Breast epithelium (tissue), 4 donors: ENCODE data around the gene PIP4K2B. TPM values are rescaled to one million over a fixed set of nuclear protein-coding genes. Genes with fewer than 3 reads are reported as not detected.
"Not testable (repeated sequence)": the region's sequence is repeated elsewhere in the genome, so short reads cannot be mapped to it uniquely, and the experiment has no call there.

Experiments used
- DNase-seq, 2 donors: peaks; one replicate each; pipeline ENCODE4 v3.0.0-alpha.2; 2019; ENCODE audit warnings: low spot score in 2 of 2
- H3K27ac ChIP-seq, 2 donors: fragments of 200-600 bp; sonication (generic) in 1 of 2; one replicate each; pipeline ENCODE4 v1.5.1; 2016 to 2019; ENCODE audit warnings: mild to moderate bottlenecking in 1 of 2
- H3K27me3 ChIP-seq, 2 donors: fragments of 200-600 bp; sonication (generic) in 1 of 2; one replicate each; pipeline versions ENCODE4 v1.5.1 to v1.6.0; 2017 to 2019; ENCODE audit warnings: control low read depth in 1 of 2, mild to moderate bottlenecking in 1 of 2
- H3K36me3 ChIP-seq: fragments of 200-600 bp; one replicate; pipeline ENCODE4 v1.5.1; 2019
- H3K4me1 ChIP-seq, 2 donors: fragments of 200-600 bp; sonication (generic); one replicate each; pipeline ENCODE4 v1.5.1; 2016 to 2019; ENCODE audit warnings: control low read depth in 1 of 2
- H3K4me3 ChIP-seq, 3 donors: fragments of 200-600 bp; sonication (generic); 1 replicate in 2 of 3; 2 replicates in 1 of 3; pipeline ENCODE4 v1.5.1; 2016 to 2019; ENCODE audit warnings: mild to moderate bottlenecking in 3 of 3, moderate library complexity in 2 of 3
- H3K9me3 ChIP-seq, 2 donors: fragments of 200-600 bp; sonication (generic) in 1 of 2; one replicate each; pipeline ENCODE4 v1.5.1; 2016 to 2019; ENCODE audit warnings: control low read depth in 1 of 2
- POLR2A ChIP-seq: fragments of 450-650 bp; IDR thresholded peaks from one replicate; pipeline ENCODE4 v1.6.1; 2016; ENCODE audit warnings: antibody characterized with exemption, mild to moderate bottlenecking, moderate library complexity
- POLR2AphosphoS5 ChIP-seq, 3 donors: sonication (generic); formaldehyde crosslinking; IDR thresholded peaks; one replicate each; pipeline ENCODE4 v1.6.1; 2017; ENCODE audit warnings: antibody characterized with exemption in 3 of 3
- intact Hi-C: fragments of 100-400 bp; cut with DNase I; formaldehyde crosslinking; loops from one replicate; pipeline ENCODE4 v1.15.1; 2023; ENCODE audit warnings: low total_unique reads
- total RNA-seq, 3 donors: library from RNA; depleted of rRNA; stranded (reverse); fragments of >200 nt; gene quantifications; one replicate each; pipeline ENCODE4 v1.1.0, GENCODE V29; 2016
- TF ChIP-seq, protein P1 (sequence below), 3 donors: fragments of 450-650 bp; IDR thresholded peaks; one replicate each; pipeline ENCODE4 v1.5.1; 2016 to 2017; ENCODE audit warnings: antibody characterized with exemption in 3 of 3, mild to moderate bottlenecking in 3 of 3, moderate library complexity in 3 of 3

PIP4K2B gene
- total RNA-seq, 3 donors from 2014 or later, result 43.0 to 52.8 (median 43.6) TPM

DNA sequence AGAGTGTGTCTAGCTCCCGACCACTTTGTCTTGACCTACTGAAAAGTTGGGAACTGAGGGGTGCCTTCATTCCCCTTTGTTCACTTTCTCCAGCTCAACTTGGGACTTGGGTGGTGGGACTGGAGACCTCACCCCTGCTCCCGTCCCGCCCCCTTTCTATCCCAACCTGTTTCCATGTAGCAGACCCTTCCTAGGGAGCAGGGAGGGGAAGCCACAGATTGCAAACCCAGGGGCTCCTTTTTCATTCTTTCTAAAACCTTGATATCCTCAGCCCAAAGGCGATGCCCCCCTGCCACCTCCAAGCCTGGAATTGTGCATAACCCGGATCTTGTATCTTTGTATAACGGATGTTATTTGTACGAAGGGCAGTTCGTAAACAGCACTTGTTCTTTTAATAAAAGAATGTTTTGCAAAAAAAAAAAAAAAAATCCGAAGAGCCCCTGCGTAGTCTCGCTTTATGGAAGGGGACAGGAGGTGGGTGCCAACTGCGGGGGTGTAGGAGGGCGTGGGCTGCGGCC, 69.9 kb downstream of the PIP4K2B start:
- Histone ChIP-seq H3K36me3 (peaks cover 3% of the 10 kb centered on the region), H3K27me3 (no peaks in the 10 kb centered on the region), H3K4me1 (peaks cover 2 to 24% of the 10 kb centered on the region in 2 donors), H3K27ac (peak overlapping the region; percentile 80 to 88), H3K9me3 (no peaks in the 10 kb centered on the region), H3K4me3 (peak overlapping the region; percentile 73 to 76 (median 75))
- intact Hi-C loops, result no loop called here
- TF ChIP-seq POLR2AphosphoS5 (IDR thresholded peaks at IDR 0.05) (no peak), POLR2A (no peak)
- TF ChIP-seq, protein P1, sequence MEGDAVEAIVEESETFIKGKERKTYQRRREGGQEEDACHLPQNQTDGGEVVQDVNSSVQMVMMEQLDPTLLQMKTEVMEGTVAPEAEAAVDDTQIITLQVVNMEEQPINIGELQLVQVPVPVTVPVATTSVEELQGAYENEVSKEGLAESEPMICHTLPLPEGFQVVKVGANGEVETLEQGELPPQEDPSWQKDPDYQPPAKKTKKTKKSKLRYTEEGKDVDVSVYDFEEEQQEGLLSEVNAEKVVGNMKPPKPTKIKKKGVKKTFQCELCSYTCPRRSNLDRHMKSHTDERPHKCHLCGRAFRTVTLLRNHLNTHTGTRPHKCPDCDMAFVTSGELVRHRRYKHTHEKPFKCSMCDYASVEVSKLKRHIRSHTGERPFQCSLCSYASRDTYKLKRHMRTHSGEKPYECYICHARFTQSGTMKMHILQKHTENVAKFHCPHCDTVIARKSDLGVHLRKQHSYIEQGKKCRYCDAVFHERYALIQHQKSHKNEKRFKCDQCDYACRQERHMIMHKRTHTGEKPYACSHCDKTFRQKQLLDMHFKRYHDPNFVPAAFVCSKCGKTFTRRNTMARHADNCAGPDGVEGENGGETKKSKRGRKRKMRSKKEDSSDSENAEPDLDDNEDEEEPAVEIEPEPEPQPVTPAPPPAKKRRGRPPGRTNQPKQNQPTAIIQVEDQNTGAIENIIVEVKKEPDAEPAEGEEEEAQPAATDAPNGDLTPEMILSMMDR (IDR thresholded peaks at IDR 0.05), result no peak
- DNase-seq, result no peak

DNA sequence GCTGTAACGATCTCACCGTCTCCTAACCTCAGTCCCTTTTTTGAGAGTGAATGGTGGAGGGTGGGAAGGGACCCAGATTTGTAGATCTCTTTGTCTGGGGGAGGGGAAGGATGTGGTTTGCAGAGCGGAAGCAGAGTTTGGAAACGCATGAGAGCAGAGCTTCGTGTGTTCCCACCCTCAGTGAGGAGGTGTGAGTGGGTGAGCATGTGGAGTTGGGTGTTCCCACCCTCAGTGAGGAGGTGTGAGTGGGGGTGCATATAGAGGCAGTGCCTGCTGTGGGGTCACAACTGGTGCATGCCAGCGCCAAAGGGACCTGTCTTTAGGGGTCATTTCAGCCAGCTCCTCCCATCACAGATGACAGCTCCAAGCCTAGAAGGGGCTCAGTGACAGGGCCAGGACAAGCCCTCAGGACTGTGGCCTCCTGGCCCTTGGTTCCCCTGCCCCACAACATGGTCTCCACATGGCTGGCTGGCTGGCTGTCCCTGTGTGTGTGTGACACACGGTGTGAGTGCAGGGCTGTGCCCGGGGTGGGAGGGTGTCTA, 71.0 kb downstream of the PIP4K2B start:
- H3K4me3 ChIP-seq, result no peak overlapping the region
- H3K27me3 ChIP-seq, result no peaks in the 10 kb centered on the region
- peaks cover 3% of the 10 kb centered on the region for H3K36me3 ChIP-seq
- H3K4me1 ChIP-seq, result peaks cover 2 to 21% of the 10 kb centered on the region in 2 donors
- H3K27ac ChIP-seq, result peak overlapping the region in 1 of 2 donors; percentile 80
- TF ChIP-seq POLR2A, result no peak
- TF ChIP-seq, protein P1 (IDR thresholded peaks at IDR 0.05), result no peak
- no peak for TF ChIP-seq POLR2AphosphoS5 (IDR thresholded peaks at IDR 0.05)
- intact Hi-C loops, result no loop called here
- no peaks in the 10 kb centered on the region for H3K9me3 ChIP-seq
- no peak for DNase-seq

DNA sequence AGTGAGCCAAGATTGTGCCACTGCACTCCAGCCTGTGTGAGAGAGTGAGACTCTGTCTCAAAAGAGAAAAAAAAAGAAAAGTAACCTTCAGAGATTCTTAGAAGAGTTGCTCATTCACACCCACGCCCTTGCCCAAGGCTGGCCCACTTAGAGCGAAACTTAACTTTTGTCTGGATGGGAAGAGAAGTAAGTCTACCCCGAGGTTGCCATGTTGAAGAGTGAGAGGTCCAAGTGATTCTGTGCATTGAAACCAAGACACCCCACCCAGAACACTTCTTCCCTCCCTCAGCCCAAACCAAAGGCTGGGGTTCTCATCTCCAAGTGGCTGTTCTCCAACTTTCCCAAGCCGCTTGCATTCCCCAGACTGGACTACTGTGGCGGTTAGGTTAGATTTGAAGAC, 71.6 kb downstream of the PIP4K2B start:
- H3K36me3 ChIP-seq, result peaks cover 3% of the 10 kb centered on the region
- H3K4me3 ChIP-seq, result no peak overlapping the region
- H3K27me3 ChIP-seq, result no peaks in the 10 kb centered on the region
- H3K27ac ChIP-seq, result no peak overlapping the region
- H3K9me3 ChIP-seq, result no peaks in the 10 kb centered on the region
- no peak for DNase-seq
- peaks cover 2 to 20% of the 10 kb centered on the region in 2 donors for H3K4me1 ChIP-seq
- TF ChIP-seq POLR2AphosphoS5 (IDR thresholded peaks at IDR 0.05) (no peak), POLR2A (no peak)
- TF ChIP-seq, protein P1 (IDR thresholded peaks at IDR 0.05), result no peak
- intact Hi-C loops, result no loop called here

DNA sequence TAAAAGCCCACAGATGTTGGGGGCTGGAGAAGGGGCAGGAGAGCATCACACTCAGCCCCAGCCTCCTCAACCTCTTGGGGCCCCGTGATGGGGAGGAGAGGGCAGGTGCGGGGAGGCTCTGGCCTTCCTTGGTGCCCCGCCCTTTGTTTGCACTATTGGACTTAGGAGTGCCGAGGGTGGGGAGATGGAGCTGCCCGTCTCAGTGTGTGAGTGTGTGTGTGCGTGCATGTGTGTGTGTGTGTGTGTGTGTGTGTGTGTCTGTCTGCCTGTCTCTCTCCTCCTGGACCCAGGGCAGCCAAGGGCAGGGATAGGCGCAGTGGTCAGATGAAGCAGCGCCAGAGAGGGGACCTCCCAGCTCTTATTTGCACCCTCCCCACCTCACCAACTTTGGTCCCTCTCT, 73.2 kb downstream of the PIP4K2B start:
- H3K36me3 ChIP-seq, H3K4me3 ChIP-seq, intact Hi-C loops, DNase-seq, H3K27ac ChIP-seq, H3K4me1 ChIP-seq, H3K27me3 ChIP-seq, H3K9me3 ChIP-seq: not testable (repeated sequence)

DNA sequence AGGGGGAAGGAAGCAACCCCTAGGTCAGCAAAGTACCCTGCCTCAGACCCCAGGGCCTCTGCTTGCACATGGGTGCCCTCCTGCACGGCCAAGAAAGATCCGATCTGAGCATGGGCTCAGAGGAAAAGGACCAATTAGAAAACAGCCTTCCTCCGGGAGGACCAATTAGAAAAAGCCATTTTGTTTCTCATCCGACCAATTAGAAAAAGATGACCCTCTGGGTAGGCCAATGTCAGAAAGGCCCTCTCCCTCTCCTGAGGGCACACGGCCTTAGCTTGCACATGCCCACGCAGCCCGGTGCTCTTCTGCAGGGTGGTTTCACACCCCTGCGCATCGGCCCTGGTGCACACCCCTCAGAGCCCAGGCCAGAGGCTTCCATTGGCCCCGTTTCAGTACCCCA, 74.3 kb downstream of the PIP4K2B start:
- H3K27me3 ChIP-seq, result no peaks in the 10 kb centered on the region
- no peak overlapping the region for H3K27ac ChIP-seq
- no peaks in the 10 kb centered on the region for H3K9me3 ChIP-seq
- H3K36me3 ChIP-seq, result peaks cover 3% of the 10 kb centered on the region
- H3K4me3 ChIP-seq, result no peak overlapping the region
- intact Hi-C loops, result no loop called here
- H3K4me1 ChIP-seq, result peaks cover 0 to 5% of the 10 kb centered on the region in 2 donors
- no peak for DNase-seq
- TF ChIP-seq POLR2AphosphoS5 (IDR thresholded peaks at IDR 0.05) (no peak), POLR2A (no peak)
- TF ChIP-seq, protein P1 (IDR thresholded peaks at IDR 0.05), result no peak
